ENCODE results near the gene ZNF382. TPM values are rescaled to one million over a fixed set of nuclear protein-coding genes. Genes with fewer than 3 reads are reported as not detected.

Gene ZNF382
- total and polyA plus RNA-seq, 10 of the 15 experiments (the other 5 are each of a cell fraction or from before 2014, with no cell fraction given) = 0.02 to 0.74 (median 0.55) TPM

- 0 out of 2 replicates have a peak, but pooled peaks have one; percentile 18 for TF ChIP-seq RELB (IDR thresholded peaks at IDR 0.05; ENCODE audit: low read depth)
- no peak for TF ChIP-seq RAD21 (IDR thresholded peaks at IDR 0.05; ENCODE audit: insufficient read depth, low read depth, low read length)
- TF ChIP-seq EED (IDR thresholded peaks at IDR 0.05; ENCODE audit: low read depth) = no peak
- peak; percentile 69 for TF ChIP-seq ELK1 (IDR thresholded peaks at IDR 0.05; ENCODE audit: low read depth, low read length)
- TF ChIP-seq SUZ12 (IDR thresholded peaks at IDR 0.05; ENCODE audit: unreplicated experiment) = no peak
- TF ChIP-seq ZNF592 (IDR thresholded peaks at IDR 0.05) = no peak
- no peak for TF ChIP-seq KAT2A (conservative IDR thresholded peaks at IDR 0.05; ENCODE audit: control insufficient read depth, low read depth, low read length)
- no peak for TF ChIP-seq MEF2B (IDR thresholded peaks at IDR 0.05; ENCODE audit: partially characterized antibody, poor library complexity, severe bottlenecking)
- TF ChIP-seq EGR1 (IDR thresholded peaks at IDR 0.05; ENCODE audit: borderline replicate concordance in 1 of 2, low read depth in 2 of 2, low read length in 2 of 2) = no peak
- TF ChIP-seq YY1 (IDR thresholded peaks at IDR 0.05; ENCODE audit: low read depth, low read length) = 0 out of 2 replicates have a peak, but pooled peaks have one; percentile 60
- peak; percentile 83 for TF ChIP-seq RELA (IDR thresholded peaks at IDR 0.05; ENCODE audit: borderline replicate concordance, partially characterized antibody)
- TF ChIP-seq RUNX3 (IDR thresholded peaks at IDR 0.05; ENCODE audit: low read length) = peak; percentile 97
- TF ChIP-seq SMAD1 (IDR thresholded peaks at IDR 0.05; ENCODE audit: low read depth, partially characterized antibody) = peak; percentile 10
- TF ChIP-seq RFX5 (IDR thresholded peaks at IDR 0.05; ENCODE audit: low read depth, low read length) = no peak
- peak; percentile 87 for TF ChIP-seq NBN (IDR thresholded peaks at IDR 0.05)
- no peak for TF ChIP-seq JUND (IDR thresholded peaks at IDR 0.05; ENCODE audit: low read depth, low read length)
- TF ChIP-seq HCFC1 (IDR thresholded peaks at IDR 0.05; ENCODE audit: low read length) = peak; percentile 95
- 0 out of 2 replicates have a peak, but pooled peaks have one; percentile 58 for TF ChIP-seq BACH1 (IDR thresholded peaks at IDR 0.05; ENCODE audit: borderline replicate concordance)
- no peak for TF ChIP-seq MEF2A (IDR thresholded peaks at IDR 0.05; ENCODE audit: insufficient read depth, low read depth, low read length)
Observed at GRCh38 chr19:36573020-36573894, 31.9 kb upstream of the ZNF382 start, which contains the start of gene ZNF529 (continued).
